Cardiac fibroblast (primary cell): ENCODE data around the gene TCF4.
A peak's percentile ranks its signal among the peaks of the same experiment; 100 is the strongest.

Experiments
- DNase-seq, 2 donors: peaks; one replicate each; pipeline versions ENCODE4 v3.0.0 to v3.0.0-alpha.2; 2010; ENCODE audit warnings: low read depth in 2 of 2
- H3K4me3 ChIP-seq, 2 donors: replicated peaks in 1 of 2; 1 replicate in 1 of 2; 2 replicates in 1 of 2; pipeline ENCODE4 v1.5.1; 2011; ENCODE audit warnings: low read depth in 2 of 2, low read length in 2 of 2, mild to moderate bottlenecking in 2 of 2, moderate library complexity in 1 of 2
- CTCF ChIP-seq: IDR thresholded peaks from one replicate; pipeline ENCODE4 v1.5.1; 2011; ENCODE audit warnings: low read depth, mild to moderate bottlenecking, low read length, inconsistent platforms

TCF4 gene

GRCh38 chr18:55494899-55495298, 93.1 kb downstream of the TCF4 start:
- DNase-seq, result peak in 1 of 2 donors; percentile 56

GRCh38 chr18:55494441-55494840, 93.6 kb downstream of the TCF4 start:
- DNase-seq, result no peak
- TF ChIP-seq CTCF, result no peak
- no peak overlapping the region for H3K4me3 ChIP-seq

More at GRCh38 chr18:55494899-55495298, 93.1 kb downstream of the TCF4 start:
- no peak overlapping the region for H3K4me3 ChIP-seq
- no peak for TF ChIP-seq CTCF

GRCh38 chr18:55491616-55492015, 96.4 kb downstream of the TCF4 start:
- no peak for DNase-seq
- no peak overlapping the region for H3K4me3 ChIP-seq
- no peak for TF ChIP-seq CTCF

GRCh38 chr18:55489034-55489986, 98.7 kb downstream of the TCF4 start:
- no peak for TF ChIP-seq CTCF
- no peak overlapping the region for H3K4me3 ChIP-seq
- DNase-seq, result peak in 1 of 2 donors; percentile 31

GRCh38 chr18:55488473-55488872, 99.5 kb downstream of the TCF4 start:
- no peak overlapping the region for H3K4me3 ChIP-seq
- TF ChIP-seq CTCF, result no peak
- DNase-seq, result no peak

- no peak overlapping the region for H3K4me3 ChIP-seq
- no peak for TF ChIP-seq CTCF
- DNase-seq, result no peak
These were observed 100.0 kb downstream of the TCF4 start for GRCh38 chr18:55487997-55488396.
